ENCODE data around the gene SETD5. TPM values are rescaled to one million over a fixed set of nuclear protein-coding genes. Genes with fewer than 3 reads are reported as not detected.

The SETD5 gene
- total and polyA plus RNA-seq, 2 donors (not counting 3 experiments of a cell fraction or from before 2014, with no cell fraction given), result 48.2 to 149 TPM

- ChIA-PET POLR2A (no interaction called here), CTCF (interaction anchor here (1.0 kb wide), 1 partner anchor 9 kb away, joined by 3 read pairs; no protein-coding TSS in a partner anchor)
- Histone ChIP-seq H3K27ac (ENCODE audit: insufficient read depth, low read depth, low read length) (no peak overlapping the region), H3K9me3 (replicated peaks; ENCODE audit: control insufficient read depth, insufficient read depth, low read length) (no peaks in the 10 kb centered on the region), H3K36me3 (ENCODE audit: control insufficient read depth in 2 of 2, extremely low read depth in 1 of 2, insufficient read depth in 2 of 2, low read length in 2 of 2) (peaks cover 31 to 64% of the 10 kb centered on the region in 2 experiments), H3K4me1 (ENCODE audit: control insufficient read depth, extremely low read depth, insufficient read depth, low read length) (no peaks in the 10 kb centered on the region), H4K20me1 (replicated peaks; ENCODE audit: control insufficient read depth, extremely low read depth, insufficient read depth, low read length) (peaks cover 3% of the 10 kb centered on the region), H3K9ac (replicated peaks; ENCODE audit: extremely low read depth, insufficient read depth, low read length) (no peak overlapping the region), H3K4me2 (ENCODE audit: insufficient read depth, low read length) (no peak overlapping the region), H3K79me2 (ENCODE audit: control insufficient read depth, insufficient read depth, low read length) (peaks cover 25% of the 10 kb centered on the region), H3K27me3 (ENCODE audit: control insufficient read depth in 2 of 2, insufficient read depth in 2 of 2, low read length in 2 of 2) (no peaks in the 10 kb centered on the region), H3K9me1 (replicated peaks; ENCODE audit: control insufficient read depth, extremely low read depth, insufficient read depth, low read length) (no peaks in the 10 kb centered on the region), H2AFZ (ENCODE audit: low read depth, low read length) (no peak overlapping the region), H3K4me3 (replicated peaks in 1 of 3; ENCODE audit: insufficient read depth in 1 of 3, low read depth in 1 of 3, low read length in 3 of 3) (no peak overlapping the region)
- intact Hi-C loops (cut with micrococcal nuclease), result no loop called here
- BruUV-seq (replicated peaks), result no TSS peak
- no peak for FAIRE-seq
- dilution Hi-C loops (cut with MboI; ENCODE audit: extremely low pct_ligation_motif_present, low sequenced_read_pairs), result no loop called here
- no peak for DNase-seq (ENCODE audit: low read depth, low spot score)
- TF ChIP-seq FOS (IDR thresholded peaks at IDR 0.05; ENCODE audit: borderline replicate concordance, insufficient read depth, low read length), result no peak
- no peak for TF ChIP-seq POLR2A (IDR thresholded peaks at IDR 0.05; ENCODE audit: low read depth, low read length)
- no peak for TF ChIP-seq EZH2 (IDR thresholded peaks at IDR 0.05; ENCODE audit: borderline replicate concordance, low read depth, low read length, severe bottlenecking)
- no peak for TF ChIP-seq JUN (IDR thresholded peaks at IDR 0.05; ENCODE audit: borderline replicate concordance, insufficient read depth, insufficient read length, low read depth)
- no peak for TF ChIP-seq GATA2 (IDR thresholded peaks at IDR 0.05; ENCODE audit: insufficient read depth, insufficient read length, low read depth, low read length)
- TF ChIP-seq CTCF (IDR thresholded peaks at IDR 0.05; ENCODE audit: extremely low read depth in 1 of 2, insufficient read depth in 1 of 2, low read depth in 1 of 2, low read length in 2 of 2), result no peak
- no peak for TF ChIP-seq POLR2AphosphoS5 (IDR thresholded peaks at IDR 0.05; ENCODE audit: insufficient read depth, low read depth, low read length)
Observed at GRCh38 chr3:9450126-9450525, 52.7 kb downstream of the SETD5 start.

Data from endothelial cell of umbilical vein (primary cell).